Germinal center (tissue), 1 donor: ENCODE measurements around the gene PRF1.

Source experiments
- DNase-seq: peaks from one replicate; pipeline ENCODE4 v3.0.0; 2012; ENCODE audit warnings: mixed read lengths, low spot score

PRF1 gene

GRCh38 chr10:70559861-70560260 lies 42.7 kb downstream of the PRF1 start:
- no peak for DNase-seq

DNA sequence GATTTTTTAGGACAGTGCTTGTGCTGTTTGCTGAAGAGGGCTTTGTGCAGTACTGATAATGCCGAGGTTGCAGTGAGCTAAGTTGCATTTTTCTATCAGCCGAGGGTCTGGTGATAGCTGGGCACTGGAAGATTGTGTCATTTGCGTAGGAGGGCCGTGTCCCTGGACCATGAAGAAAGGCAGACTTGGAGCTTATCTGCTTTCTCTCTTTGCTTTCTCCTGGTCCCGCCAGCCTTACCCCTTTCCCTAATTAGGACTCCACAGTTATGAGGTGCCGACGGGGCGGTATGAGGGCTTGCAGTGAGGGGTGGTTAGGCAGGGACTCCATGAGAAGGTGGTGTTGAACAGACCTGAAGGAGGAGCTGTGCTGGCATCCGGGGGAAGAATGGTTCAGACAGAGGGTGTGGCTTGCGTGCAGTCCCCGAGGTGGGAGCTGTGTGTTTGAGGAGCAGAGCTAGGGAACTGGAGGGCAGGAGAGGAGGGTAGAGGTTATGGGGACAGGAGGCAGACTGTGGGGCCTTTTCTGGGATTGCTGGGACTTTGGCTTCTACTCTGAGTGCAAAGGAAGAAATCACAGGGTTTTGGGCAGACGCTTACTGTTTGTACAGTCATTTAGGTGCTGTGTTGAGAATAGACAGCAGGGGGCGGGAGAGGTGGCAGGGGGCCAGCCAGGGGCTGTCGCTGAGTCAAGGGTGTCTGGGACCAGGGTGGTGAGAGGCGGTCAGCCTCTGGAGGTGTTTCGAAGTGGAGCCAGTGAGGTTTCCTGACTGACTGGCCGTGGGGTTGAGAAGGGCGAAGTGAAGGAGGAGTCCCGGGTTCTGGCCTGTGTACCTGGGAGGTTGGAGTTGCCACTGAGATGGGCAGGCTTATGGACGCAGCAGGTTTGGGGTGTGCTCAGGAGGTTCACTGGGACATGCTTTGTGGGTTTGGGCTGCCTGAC lies 43.4 kb downstream of the PRF1 start:
- DNase-seq, result peak; percentile 35

DNA sequence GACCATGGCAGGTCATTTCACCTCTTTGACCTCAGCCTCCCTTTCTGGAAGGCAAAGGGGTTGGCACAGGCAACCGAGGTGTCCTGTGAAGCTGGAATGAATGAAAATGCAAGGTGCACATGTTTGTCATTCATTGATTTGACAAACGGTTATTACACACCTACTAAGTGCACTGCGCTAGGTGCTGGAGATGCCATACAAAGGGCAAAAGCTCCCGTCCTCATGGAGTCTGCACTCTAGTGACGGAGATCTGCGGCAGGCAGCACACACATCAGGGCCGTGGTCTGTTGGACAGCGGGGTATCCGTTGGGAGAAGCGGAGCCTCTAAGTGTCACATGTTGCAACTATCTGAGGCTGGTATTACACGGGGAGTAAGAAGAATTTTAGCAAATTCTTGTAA lies 44.2 kb downstream of the PRF1 start:
- DNase-seq, result no peak

GRCh38 chr10:70557876-70558275 lies 44.7 kb downstream of the PRF1 start:
- no peak for DNase-seq

DNA sequence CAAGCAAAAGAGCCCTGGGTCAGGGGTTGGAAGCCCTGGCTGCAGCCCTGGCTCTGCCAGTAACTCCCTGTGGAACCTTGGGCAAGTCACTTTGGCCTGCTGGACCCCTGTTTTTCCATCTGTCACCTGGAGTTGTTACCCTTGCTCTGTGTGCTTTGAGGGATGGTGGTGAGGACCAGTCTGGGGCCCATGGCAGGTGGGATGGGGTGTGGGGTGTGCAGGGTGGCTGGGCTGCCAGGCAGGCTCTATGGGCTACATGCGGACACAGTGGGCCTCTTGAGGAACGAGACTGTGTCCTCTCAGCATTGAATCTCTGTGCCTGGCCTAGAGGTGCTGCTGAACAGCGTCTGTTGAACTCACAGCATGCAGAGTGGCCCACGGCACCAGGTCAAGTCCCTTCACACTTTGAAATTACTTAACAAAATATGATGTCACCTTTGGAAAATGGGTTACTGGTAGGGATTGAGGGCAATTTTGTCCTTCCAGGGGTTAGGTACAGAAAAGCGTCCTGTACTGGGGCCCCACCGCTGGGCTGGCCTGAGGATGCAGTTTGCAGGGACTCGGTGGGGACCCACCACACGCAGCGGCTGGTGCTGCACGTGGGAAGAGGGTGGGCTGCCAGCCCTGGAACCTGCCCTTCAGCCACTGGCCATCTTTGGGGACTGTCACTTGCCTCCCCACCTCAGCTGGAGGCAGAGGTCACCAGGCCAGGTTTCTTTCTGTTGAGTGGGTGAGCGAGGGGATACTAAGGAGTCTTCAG lies 45.3 kb downstream of the PRF1 start:
- no peak for DNase-seq

- no peak for DNase-seq
These were observed 47.2 kb downstream of the PRF1 start for GRCh38 chr10:70555371-70555770.

DNA sequence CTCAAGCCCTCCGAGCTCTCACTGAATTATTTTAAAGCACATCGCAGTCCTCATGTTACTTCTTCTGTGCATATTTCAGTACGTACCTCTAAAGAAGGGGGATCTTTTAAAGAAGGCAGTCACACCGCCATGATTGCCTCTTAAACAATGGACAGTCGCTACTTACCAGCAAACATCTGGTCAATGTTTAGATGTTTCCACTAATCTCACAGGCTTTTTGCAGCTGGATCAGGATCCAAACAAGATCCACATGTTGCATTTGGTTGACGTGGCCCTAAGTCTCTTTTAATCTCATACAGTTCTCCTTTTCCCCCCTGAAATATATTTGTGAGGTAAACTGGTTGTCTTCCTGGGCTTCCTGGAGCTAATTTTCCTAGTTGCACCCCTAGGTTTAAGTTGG lies 50.0 kb downstream of the PRF1 start:
- no peak for DNase-seq

GRCh38 chr10:70551971-70552422 lies 50.5 kb downstream of the PRF1 start:
- DNase-seq, result no peak

DNA sequence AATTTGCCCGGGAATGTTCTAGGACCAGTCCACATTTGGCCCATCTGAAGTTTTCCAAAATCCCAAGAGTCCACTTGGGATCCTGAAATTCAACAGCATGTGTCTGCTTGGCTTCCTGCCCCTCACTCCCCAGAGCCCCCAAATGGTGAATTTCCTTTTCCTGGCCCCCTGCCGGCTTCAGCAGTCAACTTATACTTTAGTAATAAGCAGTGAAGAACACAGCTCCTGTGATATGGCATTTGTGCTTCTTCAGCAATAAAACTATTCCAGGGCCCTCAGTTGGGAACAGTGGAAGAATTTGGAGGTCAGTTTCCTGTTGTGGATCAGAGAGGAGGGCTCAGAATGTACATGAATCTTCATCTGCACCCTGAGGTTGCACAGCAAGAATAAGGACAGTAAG lies 51.1 kb downstream of the PRF1 start:
- DNase-seq, result no peak

DNA sequence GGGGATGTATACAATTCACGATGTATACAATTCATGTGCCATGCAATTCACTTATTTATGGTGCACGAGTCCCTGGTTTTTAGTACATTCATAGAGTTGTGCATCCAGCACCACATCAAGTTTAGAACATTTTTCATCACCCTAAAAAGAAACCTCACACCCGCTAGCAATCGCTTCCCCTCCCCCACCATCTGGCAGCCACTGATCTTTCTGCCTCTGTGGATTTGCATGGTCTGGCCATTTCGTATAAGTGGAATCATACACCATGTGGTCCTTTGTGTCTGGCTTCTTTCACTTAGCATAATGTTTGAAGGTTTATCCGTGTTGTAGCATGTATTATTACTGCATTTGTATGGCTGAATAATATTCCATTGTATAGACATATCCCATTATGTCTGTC lies 52.1 kb downstream of the PRF1 start:
- DNase-seq, result no peak

DNA sequence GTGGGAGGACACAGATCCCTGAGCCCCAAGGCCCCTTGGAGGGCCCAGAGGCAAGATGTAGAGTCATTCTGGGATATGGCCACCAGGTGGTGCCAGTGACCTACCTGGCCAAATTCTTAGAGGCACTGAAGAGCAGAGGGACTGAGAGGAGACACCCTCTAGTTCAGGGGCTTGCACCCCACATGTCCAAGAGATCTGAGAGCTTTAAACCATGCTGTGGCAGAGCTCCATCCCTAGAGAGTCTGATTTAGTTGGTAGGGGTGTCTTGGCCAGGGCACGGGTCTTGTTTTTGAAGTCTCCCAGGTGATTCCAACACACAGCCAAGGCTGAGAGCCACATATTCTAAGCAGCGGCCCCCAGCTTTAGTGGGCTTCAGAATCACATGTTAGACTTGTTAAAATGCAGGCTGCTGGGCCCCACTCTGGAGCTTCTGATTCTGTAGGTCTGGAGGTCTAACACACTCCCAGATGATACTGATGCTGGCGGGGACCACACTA lies 52.5 kb downstream of the PRF1 start:
- DNase-seq, result peak; percentile 75

DNA sequence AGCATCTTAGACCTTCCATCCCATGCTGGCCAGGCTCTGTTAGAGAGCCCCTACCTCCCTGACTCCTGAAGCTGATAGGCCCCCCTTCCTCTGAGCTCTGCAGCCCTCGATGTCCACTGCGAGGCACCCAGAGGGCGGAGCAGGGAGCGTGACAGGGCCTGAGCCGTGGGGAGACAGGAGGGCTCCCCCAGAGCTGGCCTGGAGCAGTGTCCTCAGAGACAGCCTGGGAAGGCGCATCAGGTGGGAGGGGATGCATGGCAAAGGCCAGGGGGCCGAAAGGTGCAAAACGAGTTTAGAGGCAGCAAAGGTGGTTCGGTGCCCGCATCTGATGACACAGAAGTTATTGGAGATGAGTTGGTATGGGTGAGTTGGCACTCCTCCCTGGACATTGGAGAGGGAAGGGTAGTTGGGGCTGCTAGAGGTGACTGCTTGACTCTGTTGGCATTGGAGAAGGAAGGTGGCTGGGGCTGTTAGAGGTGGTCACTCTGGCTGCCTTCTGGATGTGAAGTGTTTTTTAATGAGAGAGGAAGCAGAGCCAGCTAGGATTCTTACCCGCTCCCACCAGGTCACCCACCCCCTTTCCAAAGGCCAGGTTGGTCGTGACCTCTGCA lies 53.1 kb downstream of the PRF1 start:
- no peak for DNase-seq
